Erythroblast (primary cell): ENCODE measurements around the gene SEMA3B.

Source experiments
- GATA1 ChIP-seq: IDR thresholded peaks from 2 replicates; pipeline ENCODE4 v1.6.1; 2011; ENCODE audit warnings: low read depth, mild to moderate bottlenecking, control low read depth, low read length, moderate library complexity
- POLR2A ChIP-seq: IDR thresholded peaks from 2 replicates; pipeline ENCODE4 v1.6.1; 2011; ENCODE audit warnings: mild to moderate bottlenecking, low read length

DNA sequence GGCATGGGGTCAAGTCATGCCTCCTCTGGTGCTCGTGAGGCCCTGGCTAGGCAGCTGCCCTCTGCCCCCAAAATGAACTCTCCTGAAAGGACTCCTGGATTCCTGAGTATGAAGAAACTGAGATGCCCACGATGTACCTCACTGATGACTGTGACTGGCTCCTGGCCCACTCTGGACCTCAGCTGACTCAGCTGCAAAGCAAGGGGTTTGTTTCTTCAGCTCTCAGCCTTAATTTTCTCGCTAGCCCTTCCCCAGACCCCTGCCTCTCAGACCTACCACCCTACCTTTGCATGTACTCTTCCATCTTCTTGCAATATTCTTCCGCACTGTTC lies 38.2 kb upstream of the SEMA3B start:
- TF ChIP-seq POLR2A (no peak), GATA1 (no peak)
